Stimulated activated CD4-positive, alpha-beta T cell treated with anti-CD3 and anti-CD28 coated beads, Interleukin-4, amount 100 ng/mL, for 4 hours (primary cell): ENCODE results near the gene LETM1.

Experiments
- DNase-seq, 2 experiments: peaks; one replicate each; pipeline ENCODE4 v3.0.0-alpha.2; 2020

Gene LETM1

DNA sequence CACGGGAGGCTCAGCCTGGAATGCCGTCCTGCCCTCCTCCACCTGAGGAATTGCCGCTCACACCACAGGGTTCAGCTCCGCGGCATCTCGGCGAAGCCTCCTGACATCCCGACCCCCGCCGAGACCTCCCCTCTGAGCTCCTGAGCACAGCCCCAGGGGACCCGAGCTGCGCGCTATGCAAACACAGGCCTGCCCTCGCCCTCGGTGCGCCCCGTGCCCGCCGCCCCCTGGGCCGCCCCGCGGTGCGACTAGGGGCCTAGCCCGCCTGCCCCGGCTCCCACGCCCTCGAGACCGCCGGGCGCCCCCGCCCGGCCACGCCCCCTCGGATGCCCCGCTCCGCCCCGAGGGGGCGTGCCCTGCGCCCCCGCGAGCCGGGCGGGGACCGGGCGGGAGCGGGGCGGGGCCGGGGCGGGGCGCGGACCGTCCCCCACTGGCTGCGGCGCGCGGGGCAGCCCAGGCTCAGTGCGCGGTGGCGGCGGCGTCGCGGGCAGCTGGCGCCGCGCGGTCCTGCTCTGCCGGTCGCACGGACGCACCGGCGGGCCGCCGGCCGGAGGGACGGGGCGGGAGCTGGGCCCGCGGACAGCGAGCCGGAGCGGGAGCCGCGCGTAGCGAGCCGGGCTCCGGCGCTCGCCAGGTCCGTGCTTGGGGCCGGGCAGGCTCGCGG lies 63.0 kb downstream of the LETM1 start, which contains the start of gene FGFR3:
Gene FGFR3 (plus strand): TSS at position 462 of the 664 bp plus-strand sequence. CDS start 642 bp downstream, outside the sequence.
- DNase-seq, result peak; percentile 24 to 59

- DNase-seq, result no peak
Observed at GRCh38 chr4:1792158-1792831, 63.7 kb downstream of the LETM1 start.

GRCh38 chr4:1790005-1790404 lies 66.0 kb downstream of the LETM1 start:
- DNase-seq, result no peak

- no peak for DNase-seq
Observed at GRCh38 chr4:1789552-1789951, 66.4 kb downstream of the LETM1 start.

DNA sequence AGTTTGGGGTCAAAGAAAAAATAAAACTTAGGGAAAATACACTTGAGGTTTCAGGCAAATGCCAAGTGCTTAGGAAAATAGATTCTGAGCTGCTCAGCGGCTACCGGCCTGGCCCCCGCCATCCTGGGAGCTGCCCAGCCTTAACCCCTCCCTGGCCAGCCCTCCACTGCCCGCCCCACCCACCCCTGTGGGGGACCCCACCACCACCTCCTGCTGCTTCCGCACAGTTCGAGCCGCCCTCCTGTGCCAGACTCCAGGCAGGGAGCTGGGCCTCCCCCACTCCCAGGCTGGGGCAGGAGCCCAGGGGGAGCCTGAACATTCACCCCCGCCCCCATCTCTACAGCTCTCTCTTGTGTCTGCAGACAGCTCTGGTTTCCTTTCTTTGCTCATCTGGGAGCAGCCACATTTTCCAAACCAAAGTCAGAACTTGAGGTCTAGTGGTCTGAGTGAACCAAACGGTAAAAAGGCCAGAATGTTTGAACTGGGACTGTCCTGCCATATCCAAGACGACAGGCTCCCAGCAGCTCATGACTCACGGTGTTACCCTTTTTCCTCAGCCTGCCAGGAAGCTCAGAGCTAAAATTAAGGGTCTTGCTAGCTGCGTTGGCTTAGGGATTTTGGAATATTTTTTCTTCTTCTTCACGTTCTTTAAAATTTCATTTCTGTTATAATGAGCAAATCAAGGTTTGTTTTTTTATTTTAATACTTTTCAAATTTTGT lies 67.5 kb downstream of the LETM1 start:
- DNase-seq, result no peak

GRCh38 chr4:1787411-1788077 lies 68.4 kb downstream of the LETM1 start:
- no peak for DNase-seq

- no peak for DNase-seq
Observed at GRCh38 chr4:1786544-1787362, 69.2 kb downstream of the LETM1 start.

DNA sequence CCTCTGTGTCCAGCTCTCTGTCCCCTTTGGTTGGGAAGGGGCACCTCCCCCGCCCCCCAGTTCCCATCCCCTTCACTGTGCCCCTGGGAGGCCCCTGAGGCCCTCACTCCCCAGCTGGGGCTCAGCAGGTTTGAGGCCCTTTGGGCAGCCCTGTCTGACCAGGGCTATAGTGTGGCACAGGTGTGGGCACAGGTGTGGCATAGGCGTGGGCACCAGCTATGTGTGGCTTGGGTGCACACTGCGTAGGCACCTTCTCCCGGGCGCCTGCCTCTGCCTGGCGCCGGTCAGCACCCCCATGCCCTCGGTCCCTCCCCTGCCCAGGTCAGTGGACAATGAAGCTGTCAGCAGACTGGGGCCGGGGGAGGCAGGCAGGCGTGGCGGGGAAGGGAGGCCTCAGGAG lies 70.4 kb downstream of the LETM1 start:
- DNase-seq, result no peak

DNA sequence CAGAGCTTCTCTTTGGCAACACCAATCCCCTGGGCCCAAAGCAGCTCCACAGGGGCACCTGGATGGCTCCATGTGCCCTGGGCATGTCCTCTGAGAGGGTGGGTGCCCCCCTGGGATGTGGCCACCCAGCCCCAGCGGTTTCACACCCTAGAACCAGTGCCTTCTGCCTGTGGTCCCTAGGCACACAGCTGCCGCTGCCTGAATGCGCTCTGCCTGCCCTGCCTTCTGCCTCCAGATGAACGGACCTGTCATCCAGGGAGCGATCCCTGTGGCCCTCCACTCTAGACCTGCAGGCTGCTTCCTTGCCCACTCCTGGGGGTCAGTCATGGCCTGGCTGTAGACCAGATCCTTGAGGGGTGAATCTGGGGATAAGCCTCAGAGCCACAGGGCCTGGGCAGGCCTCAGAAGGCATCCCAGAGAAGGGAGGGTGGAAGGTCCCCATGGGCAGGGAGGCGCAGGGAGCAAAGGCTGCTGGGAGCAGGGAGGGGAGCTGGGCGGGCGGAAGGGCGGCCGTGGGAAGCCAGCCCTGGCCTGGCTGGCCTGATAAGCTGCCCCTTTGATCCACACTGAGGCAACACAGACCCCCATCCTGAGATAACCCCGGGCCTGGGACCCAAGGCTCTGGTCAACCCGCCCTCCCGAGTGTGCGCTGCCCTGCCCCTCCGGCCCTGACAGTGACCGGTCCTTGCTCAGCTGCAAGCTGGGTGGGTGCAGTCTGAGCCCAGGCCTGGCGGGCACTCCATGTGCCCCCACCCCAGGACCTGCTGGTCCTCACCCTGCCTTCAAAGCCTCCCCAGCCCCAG lies 71.0 kb downstream of the LETM1 start:
- DNase-seq, result no peak

GRCh38 chr4:1784395-1784788 lies 71.6 kb downstream of the LETM1 start:
- no peak for DNase-seq

GRCh38 chr4:1783970-1784369 lies 72.0 kb downstream of the LETM1 start:
- DNase-seq, result no peak

- DNase-seq, result no peak
Observed at GRCh38 chr4:1783015-1783414, 72.9 kb downstream of the LETM1 start.

DNA sequence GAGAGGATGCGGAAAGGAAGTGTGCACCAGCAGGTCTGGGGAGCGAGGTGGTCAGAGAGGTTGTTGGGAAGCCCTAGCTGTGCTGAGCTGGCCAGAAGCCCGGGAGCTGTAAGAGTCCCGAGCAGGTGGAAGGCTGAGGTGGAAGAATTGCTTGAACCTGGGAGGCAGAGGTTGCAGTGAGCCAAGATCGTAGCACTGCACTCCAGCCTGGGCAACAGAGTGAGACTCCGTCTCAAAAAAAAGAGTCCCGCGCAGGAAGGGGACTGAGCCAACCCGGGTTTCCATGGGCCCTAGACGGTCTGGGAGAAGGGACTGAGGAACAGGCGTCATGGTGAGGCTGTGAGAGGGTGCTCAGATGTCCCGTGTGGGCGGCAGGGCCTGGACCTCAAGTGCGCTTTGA lies 75.5 kb downstream of the LETM1 start:
- no peak for DNase-seq

- no peak for DNase-seq
Observed at GRCh38 chr4:1779588-1780382, 76.2 kb downstream of the LETM1 start.

GRCh38 chr4:1778642-1779392 lies 77.1 kb downstream of the LETM1 start:
- no peak for DNase-seq

DNA sequence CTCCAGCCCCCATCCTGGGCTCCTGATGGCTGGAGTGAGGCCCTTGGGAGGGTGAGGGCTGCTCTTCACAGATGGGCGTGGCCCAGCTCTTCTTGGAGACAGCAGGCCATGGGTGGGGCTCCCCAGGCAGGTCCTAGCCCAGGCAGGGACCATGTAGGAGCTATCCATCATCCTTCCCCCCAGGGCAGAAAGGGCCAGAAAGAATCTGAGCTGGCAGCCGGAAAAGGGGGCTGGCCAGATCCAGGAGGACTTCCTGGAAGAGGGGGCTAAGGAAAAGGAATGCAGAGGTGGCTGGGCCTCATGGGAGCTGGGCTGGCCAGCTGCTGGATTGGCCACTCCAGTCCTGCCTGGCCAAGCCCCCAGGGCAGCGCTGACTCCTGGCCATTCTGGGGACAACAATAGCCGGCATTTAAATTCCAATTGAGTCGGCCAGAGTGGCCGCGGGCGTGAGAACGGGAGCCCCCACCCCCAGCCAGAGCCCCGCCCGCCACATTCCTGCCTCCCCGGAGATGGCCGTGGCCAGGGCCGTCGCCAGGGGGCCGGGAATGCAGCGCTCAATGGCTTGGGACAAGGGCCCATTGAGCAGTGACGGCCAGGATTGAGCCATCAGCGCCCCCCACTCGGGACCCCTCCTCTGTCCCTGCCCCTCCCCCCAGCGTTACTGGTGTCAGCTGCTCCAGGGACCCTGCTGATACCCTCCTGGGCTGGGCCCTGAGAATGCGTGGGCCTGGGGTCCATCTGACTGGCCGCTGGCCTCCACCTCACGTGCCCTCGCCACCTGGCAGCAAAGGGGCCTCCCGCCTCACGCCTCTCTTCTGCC lies 77.9 kb downstream of the LETM1 start:
- DNase-seq, result no peak

GRCh38 chr4:1776521-1777161 lies 79.3 kb downstream of the LETM1 start:
- no peak for DNase-seq

GRCh38 chr4:1775731-1776500 lies 80.0 kb downstream of the LETM1 start:
- no peak for DNase-seq
